Kidney epithelial cell (primary cell): ENCODE results near the gene VAC14. TPM values are rescaled to one million over a fixed set of nuclear protein-coding genes. Genes with fewer than 3 reads are reported as not detected.

Experiments used
- DNase-seq: peaks from one replicate; pipeline ENCODE4 v3.0.0-alpha.2; 2010; ENCODE audit warnings: low read depth
- H3K27me3 ChIP-seq: 2 replicates; pipeline ENCODE4 v1.6.0; 2011; ENCODE audit warnings: low read length; ENCODE audit not compliant: control insufficient read depth, insufficient read depth
- H3K36me3 ChIP-seq: 2 replicates; pipeline ENCODE4 v1.5.1; 2011; ENCODE audit warnings: low read length; ENCODE audit not compliant: control insufficient read depth, insufficient read depth
- H3K4me3 ChIP-seq: 2 replicates; pipeline ENCODE4 v1.5.1; 2011; ENCODE audit warnings: low read depth, mild to moderate bottlenecking, control low read depth, low read length
- total RNA-seq: library from RNA; depleted of rRNA; stranded (reverse); fragments of >200 nt; gene quantifications from 2 replicates; pipeline ENCODE4 v1.2.3, GENCODE V29; 2015
- TF ChIP-seq, protein P1 (sequence below): IDR thresholded peaks from 2 replicates; pipeline ENCODE4 v1.5.1; 2011; ENCODE audit warnings: mild to moderate bottlenecking, moderate library complexity, low read length, control low read depth, inconsistent platforms; ENCODE audit not compliant: insufficient read depth, poor library complexity, severe bottlenecking

Gene VAC14
- total RNA-seq, 1 donor from 2014 or later: 61.3 TPM

DNA sequence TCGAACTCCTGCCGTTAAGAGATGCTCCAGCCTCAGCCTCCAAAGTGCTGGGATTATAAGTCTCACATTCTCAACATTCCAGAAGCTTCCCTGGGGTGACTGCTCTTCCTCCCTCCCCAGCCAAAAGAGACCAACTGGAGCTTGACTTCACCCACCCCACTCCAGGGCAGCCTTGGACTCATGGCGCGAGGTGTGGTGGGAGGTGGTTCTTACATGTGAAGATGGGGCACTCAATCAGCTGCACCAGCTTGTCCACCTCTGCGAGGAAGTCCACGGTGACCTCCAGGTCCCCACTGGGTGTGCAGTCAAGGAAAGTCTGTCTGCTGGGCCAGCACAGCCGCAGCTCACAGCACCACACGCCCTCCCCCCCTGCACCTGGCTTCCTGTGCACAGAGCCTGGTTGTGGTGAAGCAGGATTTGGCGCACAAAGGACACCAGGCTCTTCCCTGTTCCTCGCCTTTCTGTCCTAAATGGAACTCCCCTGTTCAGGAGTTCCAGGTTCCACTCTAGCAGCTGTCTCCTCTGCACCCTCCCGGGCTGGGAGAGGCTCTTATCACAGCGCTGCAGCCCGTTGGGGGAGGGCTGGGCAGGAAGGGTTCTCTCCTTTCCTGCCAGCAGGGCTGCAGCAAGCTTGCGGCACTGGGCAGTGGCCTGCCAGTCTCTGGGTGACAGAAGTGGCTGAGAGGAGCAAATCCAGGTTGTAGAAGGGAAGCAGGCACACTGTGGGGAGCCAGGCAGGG, 105.5 kb downstream of the VAC14 start:
- TF ChIP-seq, protein P1, sequence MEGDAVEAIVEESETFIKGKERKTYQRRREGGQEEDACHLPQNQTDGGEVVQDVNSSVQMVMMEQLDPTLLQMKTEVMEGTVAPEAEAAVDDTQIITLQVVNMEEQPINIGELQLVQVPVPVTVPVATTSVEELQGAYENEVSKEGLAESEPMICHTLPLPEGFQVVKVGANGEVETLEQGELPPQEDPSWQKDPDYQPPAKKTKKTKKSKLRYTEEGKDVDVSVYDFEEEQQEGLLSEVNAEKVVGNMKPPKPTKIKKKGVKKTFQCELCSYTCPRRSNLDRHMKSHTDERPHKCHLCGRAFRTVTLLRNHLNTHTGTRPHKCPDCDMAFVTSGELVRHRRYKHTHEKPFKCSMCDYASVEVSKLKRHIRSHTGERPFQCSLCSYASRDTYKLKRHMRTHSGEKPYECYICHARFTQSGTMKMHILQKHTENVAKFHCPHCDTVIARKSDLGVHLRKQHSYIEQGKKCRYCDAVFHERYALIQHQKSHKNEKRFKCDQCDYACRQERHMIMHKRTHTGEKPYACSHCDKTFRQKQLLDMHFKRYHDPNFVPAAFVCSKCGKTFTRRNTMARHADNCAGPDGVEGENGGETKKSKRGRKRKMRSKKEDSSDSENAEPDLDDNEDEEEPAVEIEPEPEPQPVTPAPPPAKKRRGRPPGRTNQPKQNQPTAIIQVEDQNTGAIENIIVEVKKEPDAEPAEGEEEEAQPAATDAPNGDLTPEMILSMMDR: peak; percentile 4
- no peak for DNase-seq
- Histone ChIP-seq H3K36me3 (peaks cover 1% of the 10 kb centered on the region), H3K4me3 (no peak overlapping the region), H3K27me3 (no peaks in the 10 kb centered on the region)

DNA sequence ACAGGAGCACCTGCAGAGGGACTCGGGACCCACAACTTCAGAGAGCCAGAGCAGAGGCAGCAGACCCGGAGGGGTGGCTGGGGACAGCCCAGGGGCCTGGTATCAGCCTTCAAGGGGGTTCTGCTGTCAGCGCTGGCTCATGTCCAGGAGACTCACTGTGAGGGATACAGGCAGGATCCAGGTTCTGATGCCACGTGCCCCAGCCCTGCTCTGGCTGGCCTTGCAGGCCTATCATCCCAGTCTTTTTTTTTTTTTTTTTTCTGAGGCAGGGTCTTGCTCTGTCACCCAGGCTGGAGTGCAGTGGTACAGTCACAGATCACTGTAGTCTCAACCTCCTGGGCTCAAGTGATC, 106.1 kb downstream of the VAC14 start:
- no peak for DNase-seq
- Histone ChIP-seq H3K4me3 (no peak overlapping the region), H3K27me3 (no peaks in the 10 kb centered on the region), H3K36me3 (peaks cover 1% of the 10 kb centered on the region)
- TF ChIP-seq, protein P1: no peak

DNA sequence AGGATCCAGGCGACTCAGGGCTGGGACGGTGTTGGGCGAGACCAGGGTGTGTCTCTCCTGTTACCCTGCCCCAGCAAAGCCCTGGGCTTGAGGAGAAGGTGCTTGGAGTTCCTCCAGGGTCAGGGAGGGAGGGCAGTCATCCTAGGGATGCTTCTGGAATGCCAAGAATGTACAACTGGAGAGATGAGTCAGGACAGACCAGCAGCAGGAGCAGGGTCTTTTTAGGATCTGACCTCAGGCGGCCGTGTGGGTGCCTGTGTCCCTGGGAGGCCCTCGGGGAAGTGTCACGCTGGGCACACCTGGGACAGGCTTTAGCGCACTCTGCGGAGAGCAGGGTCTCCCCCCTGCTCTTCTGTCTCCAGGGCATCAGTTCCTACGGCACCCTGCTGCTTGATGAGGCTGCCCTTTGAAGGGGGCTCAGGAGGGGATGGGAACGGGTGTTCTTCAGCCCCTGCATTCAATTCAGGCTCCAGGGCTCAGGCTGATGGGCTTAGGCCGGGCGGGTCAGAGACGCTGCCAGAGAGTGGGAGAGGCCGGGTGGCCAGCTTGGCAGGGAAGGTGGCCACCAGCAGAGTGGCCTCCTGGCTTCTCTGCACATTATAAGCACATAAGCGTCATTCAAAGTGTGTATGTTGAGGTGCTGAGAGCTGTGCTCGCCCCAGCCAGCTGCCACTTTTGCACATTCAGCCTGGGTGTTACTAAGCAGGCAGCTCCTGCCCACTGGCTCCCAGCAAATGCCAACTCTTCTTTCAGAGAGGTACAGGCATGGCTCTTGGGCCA, 106.7 kb downstream of the VAC14 start:
- peaks cover 1% of the 10 kb centered on the region for H3K36me3 ChIP-seq
- TF ChIP-seq, protein P1: no peak
- H3K4me3 ChIP-seq: no peak overlapping the region
- peak; percentile 70 for DNase-seq
- no peaks in the 10 kb centered on the region for H3K27me3 ChIP-seq

- Histone ChIP-seq H3K4me3 (no peak overlapping the region), H3K36me3 (no peaks in the 10 kb centered on the region), H3K27me3 (no peaks in the 10 kb centered on the region)
- DNase-seq: no peak
- TF ChIP-seq, protein P1: no peak
Observed at GRCh38 chr16:70692873-70693671, 107.9 kb downstream of the VAC14 start.

DNA sequence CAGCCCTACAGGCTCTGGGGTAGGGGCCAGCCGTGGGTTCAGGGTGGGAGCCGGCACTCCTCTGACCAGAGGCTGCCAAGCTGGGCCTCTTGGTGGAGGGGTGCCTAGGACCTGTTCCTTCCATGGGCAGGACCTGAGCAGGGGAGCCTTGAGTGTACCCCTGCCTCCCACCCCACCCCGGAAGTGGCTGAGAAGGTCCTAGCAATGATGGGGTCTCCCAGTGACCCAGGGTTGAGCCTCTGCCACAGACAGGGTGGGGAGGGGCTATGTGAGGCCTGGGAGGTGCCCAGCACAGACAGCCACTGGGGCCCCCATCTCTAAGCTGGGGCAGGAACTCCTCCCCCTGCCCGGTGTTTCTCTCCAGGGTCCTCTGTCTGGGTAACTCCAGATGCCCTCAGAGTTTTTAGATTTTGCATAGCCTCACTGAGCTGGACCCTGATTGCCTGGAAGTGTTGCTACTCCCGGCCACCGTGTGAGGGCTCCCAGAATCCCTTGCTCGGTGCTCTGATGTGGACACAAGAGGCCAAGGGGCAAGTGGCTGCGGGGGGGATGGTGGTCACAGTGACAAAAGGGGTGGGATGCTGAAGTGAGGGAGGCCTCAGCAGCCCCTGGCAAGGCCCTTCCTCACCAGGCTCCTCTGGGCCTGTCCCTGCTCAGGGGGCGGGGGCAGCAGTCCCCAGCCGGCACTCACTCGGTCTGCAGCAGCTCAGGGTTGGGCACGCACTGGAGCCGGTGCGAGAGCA, 108.7 kb downstream of the VAC14 start:
- H3K27me3 ChIP-seq: no peaks in the 10 kb centered on the region
- TF ChIP-seq, protein P1: no peak
- no peaks in the 10 kb centered on the region for H3K36me3 ChIP-seq
- no peak for DNase-seq
- no peak overlapping the region for H3K4me3 ChIP-seq
